HCT116 (cell line): ENCODE data around the gene MBOAT1. TPM values are rescaled to one million over a fixed set of nuclear protein-coding genes. Genes with fewer than 3 reads are reported as not detected.
A peak's percentile ranks its signal among the peaks of the same experiment; 100 is the strongest.

Experiments used
- ATAC-seq: fragments of 200-7000 bp; cut with Tn5 transposase; 2 replicates; pipeline ENCODE4 v1.9.1; 2020; ENCODE audit warnings: mild to moderate bottlenecking, moderate library complexity
- BruUV-seq: library from RNA; stranded (reverse); fragments of 400-500 nt; replicated peaks from 2 replicates; lab custom pipeline; 2021; lab: Mats Ljungman, UMichigan
- CTCF ChIA-PET: fragments of 300-600 bp; sonication (Branson Sonifier 250); formaldehyde crosslinking; loops from one replicate; lab custom pipeline; 2021; ENCODE audit warnings: antibody characterized with exemption; lab: Charles Lee
- POLR2A ChIA-PET: fragments of 300-600, 350-600 bp; sonication (Branson Sonifier 250); formaldehyde crosslinking; loops from one replicate; lab custom pipeline; 2021; ENCODE audit warnings: antibody characterized with exemption; lab: Charles Lee
- RAD21 ChIA-PET, 2 experiments: fragments of 300-600 bp; sonication (Branson Sonifier 250); formaldehyde crosslinking; loops; one replicate each; lab custom pipeline; 2023; ENCODE audit warnings: low total read pairs in 2 of 2; ENCODE audit not compliant: uncharacterized antibody in 2 of 2, unreplicated experiment in 2 of 2, low non-redundant PET in 1 of 2; lab: Charles Lee
- DNase-seq: peaks from one replicate; pipeline ENCODE4 v3.0.0-alpha.2; 2010; ENCODE audit warnings: low read depth, low spot score
- H2AFZ ChIP-seq: fragments of 200-600 bp; shearing (Covaris generic), sonication (generic); 2 replicates; pipeline ENCODE4 v1.6.1; 2017; ENCODE audit warnings: low read depth, mixed run types, mixed read lengths, antibody characterized with exemption, low read length; ENCODE audit not compliant: poor library complexity, severe bottlenecking
- H3K27ac ChIP-seq: 2 replicates; pipeline ENCODE4 v1.5.1; 2012; ENCODE audit warnings: low read depth, low read length
- H3K27me3 ChIP-seq: fragments of 200-600 bp; sonication (generic); 2 replicates; pipeline ENCODE4 v1.6.1; 2016; ENCODE audit warnings: mixed run types, low read length, mixed read lengths; ENCODE audit not compliant: insufficient read depth
- H3K36me3 ChIP-seq, 2 experiments: fragments of 200-500 bp in 1 of 2; fragments of 200-600 bp in 1 of 2; sonication (Bioruptor generic) in 1 of 2; sonication (generic) in 1 of 2; 2 replicates each; pipeline versions ENCODE4 v1.5.1 to v1.6.1; 2014 to 2016; ENCODE audit warnings: low read length in 2 of 2, inconsistent platforms in 1 of 2, mixed read lengths in 1 of 2, mixed run types in 1 of 2; ENCODE audit not compliant: insufficient read depth in 2 of 2, control insufficient read depth in 1 of 2
- H3K4me1 ChIP-seq, 2 experiments: fragments of 200-600 bp in 1 of 2; sonication (generic) in 1 of 2; 2 replicates each; pipeline versions ENCODE4 v1.5.1 to v1.6.1; 2012 to 2017; ENCODE audit warnings: low read length in 2 of 2, inconsistent platforms in 1 of 2, mild to moderate bottlenecking in 1 of 2, mixed read lengths in 1 of 2, mixed run types in 1 of 2, moderate library complexity in 1 of 2; ENCODE audit not compliant: insufficient read depth in 2 of 2, control insufficient read depth in 1 of 2
- H3K4me2 ChIP-seq: fragments of 200-600 bp; sonication (generic); 2 replicates; pipeline ENCODE4 v1.6.1; 2017; ENCODE audit warnings: mixed run types, low read length, mixed read lengths
- H3K4me3 ChIP-seq, 2 experiments: fragments of 200-600 bp in 1 of 2; sonication (generic) in 1 of 2; replicated peaks in 1 of 2; 2 replicates each; pipeline ENCODE4 v1.5.1; 2011 to 2016; ENCODE audit warnings: low read length in 2 of 2, control low read depth in 1 of 2, low read depth in 1 of 2, mild to moderate bottlenecking in 1 of 2, mixed read lengths in 1 of 2, mixed run types in 1 of 2
- H3K79me2 ChIP-seq: fragments of 200-600 bp; sonication (generic); 2 replicates; pipeline ENCODE4 v1.6.1; 2017; ENCODE audit warnings: mild to moderate bottlenecking, mixed run types, low read length, moderate library complexity, mixed read lengths; ENCODE audit not compliant: insufficient read depth
- H3K9ac ChIP-seq: fragments of 200-600 bp; sonication (generic); 2 replicates; pipeline ENCODE4 v1.6.1; 2016; ENCODE audit warnings: low read length, mixed read lengths
- H3K9me2 ChIP-seq: fragments of 200-600 bp; sonication (generic), shearing (Covaris generic); 2 replicates; pipeline ENCODE4 v1.6.1; 2017; ENCODE audit warnings: mixed run types, mild to moderate bottlenecking, moderate library complexity; ENCODE audit not compliant: insufficient read depth
- H3K9me3 ChIP-seq, 2 experiments: fragments of 200-500 bp in 1 of 2; fragments of 200-600 bp in 1 of 2; sonication (Bioruptor generic) in 1 of 2; sonication (generic) in 1 of 2; 2 replicates each; pipeline ENCODE4 v1.6.1; 2014 to 2017; ENCODE audit warnings: low read length in 2 of 2, mixed read lengths in 2 of 2, inconsistent platforms in 1 of 2, low read depth in 1 of 2, mild to moderate bottlenecking in 1 of 2, mixed run types in 1 of 2, moderate library complexity in 1 of 2; ENCODE audit not compliant: control insufficient read depth in 1 of 2, insufficient read depth in 1 of 2
- H4K20me1 ChIP-seq: fragments of 200-600 bp; sonication (generic), shearing (Covaris generic); 2 replicates; pipeline ENCODE4 v1.6.1; 2017; ENCODE audit warnings: mixed run types, mild to moderate bottlenecking, moderate library complexity; ENCODE audit not compliant: insufficient read depth
- CEBPB ChIP-seq: IDR thresholded peaks from 2 replicates; pipeline ENCODE4 v1.6.1; 2012; ENCODE audit warnings: low read depth
- ELF1 ChIP-seq: IDR thresholded peaks from 2 replicates; pipeline ENCODE4 v1.6.1; 2012; ENCODE audit warnings: low read depth, borderline replicate concordance
- FOSL1 ChIP-seq: IDR thresholded peaks from 2 replicates; pipeline ENCODE4 v1.6.1; 2012; ENCODE audit warnings: low read depth
- POLR2A ChIP-seq: IDR thresholded peaks from 2 replicates; pipeline ENCODE4 v1.7.0; 2011; ENCODE audit warnings: borderline replicate concordance; ENCODE audit not compliant: insufficient read depth, insufficient read length; ENCODE audit errors: extremely low read depth
- POLR2AphosphoS5 ChIP-seq: IDR thresholded peaks from 2 replicates; pipeline ENCODE4 v1.6.1; 2011; ENCODE audit warnings: mild to moderate bottlenecking, low read depth, low read length, moderate library complexity
- RAD21 ChIP-seq: IDR thresholded peaks from 2 replicates; pipeline ENCODE4 v1.6.1; 2012; ENCODE audit warnings: low read depth, mild to moderate bottlenecking
- SIN3A ChIP-seq: IDR thresholded peaks from 2 replicates; pipeline ENCODE4 v1.6.1; 2012; ENCODE audit warnings: low read depth
- SP1 ChIP-seq: IDR thresholded peaks from 2 replicates; pipeline ENCODE4 v1.6.1; 2012; ENCODE audit warnings: low read depth
- SRF ChIP-seq: IDR thresholded peaks from 2 replicates; pipeline ENCODE4 v1.6.1; 2012; ENCODE audit warnings: low read depth
- ZNF274 ChIP-seq: fragments of 200-500 bp; sonication (Bioruptor generic); IDR thresholded peaks from 2 replicates; pipeline ENCODE4 v1.6.1; 2014; ENCODE audit warnings: mild to moderate bottlenecking, low read depth, low read length, inconsistent platforms
- intact Hi-C: fragments of 100-400 bp; cut with micrococcal nuclease; formaldehyde crosslinking; loops from 2 replicates; pipeline ENCODE4 v1.10.0; 2022
- total RNA-seq: library from RNA; stranded (reverse); gene quantifications from one replicate; pipeline ENCODE4 v1.2.1, GENCODE V29; 2021; ENCODE audit not compliant: unreplicated experiment
- TF ChIP-seq, protein P1 (sequence below): IDR thresholded peaks from 2 replicates; pipeline ENCODE4 v1.6.1; 2011; ENCODE audit warnings: mild to moderate bottlenecking, low read length, moderate library complexity; ENCODE audit not compliant: insufficient replicate concordance; ENCODE audit errors: extremely low read depth

The MBOAT1 gene
- total RNA-seq, 1 experiment from 2014 or later: 11.7 TPM

- H3K9me3 ChIP-seq: no peaks in the 10 kb centered on the region
- no peaks in the 10 kb centered on the region for H3K79me2 ChIP-seq
- H3K4me3 ChIP-seq: no peak overlapping the region
- H2AFZ ChIP-seq: peak overlapping the region; percentile 71
- H3K9me2 ChIP-seq: no peaks in the 10 kb centered on the region
- H3K27me3 ChIP-seq: no peaks in the 10 kb centered on the region
- DNase-seq (no peak), ATAC-seq (0 out of 2 replicates have a peak, but pooled peaks have one; percentile 31)
- H3K4me1 ChIP-seq: peaks cover 9 to 25% of the 10 kb centered on the region in 2 experiments; a peak in 3 of 4 replicates
- intact Hi-C loops: no loop called here
- ChIA-PET CTCF (no interaction called here), RAD21 (no interaction called here), POLR2A (no interaction called here)
- H3K27ac ChIP-seq: no peak overlapping the region
- no peaks in the 10 kb centered on the region for H3K36me3 ChIP-seq
- TF ChIP-seq SRF (no peak), POLR2A (no peak), FOSL1 (no peak), POLR2AphosphoS5 (no peak), CEBPB (no peak), SP1 (no peak), ZNF274 (no peak), SIN3A (no peak), ELF1 (no peak), RAD21 (no peak)
- TF ChIP-seq, protein P1, sequence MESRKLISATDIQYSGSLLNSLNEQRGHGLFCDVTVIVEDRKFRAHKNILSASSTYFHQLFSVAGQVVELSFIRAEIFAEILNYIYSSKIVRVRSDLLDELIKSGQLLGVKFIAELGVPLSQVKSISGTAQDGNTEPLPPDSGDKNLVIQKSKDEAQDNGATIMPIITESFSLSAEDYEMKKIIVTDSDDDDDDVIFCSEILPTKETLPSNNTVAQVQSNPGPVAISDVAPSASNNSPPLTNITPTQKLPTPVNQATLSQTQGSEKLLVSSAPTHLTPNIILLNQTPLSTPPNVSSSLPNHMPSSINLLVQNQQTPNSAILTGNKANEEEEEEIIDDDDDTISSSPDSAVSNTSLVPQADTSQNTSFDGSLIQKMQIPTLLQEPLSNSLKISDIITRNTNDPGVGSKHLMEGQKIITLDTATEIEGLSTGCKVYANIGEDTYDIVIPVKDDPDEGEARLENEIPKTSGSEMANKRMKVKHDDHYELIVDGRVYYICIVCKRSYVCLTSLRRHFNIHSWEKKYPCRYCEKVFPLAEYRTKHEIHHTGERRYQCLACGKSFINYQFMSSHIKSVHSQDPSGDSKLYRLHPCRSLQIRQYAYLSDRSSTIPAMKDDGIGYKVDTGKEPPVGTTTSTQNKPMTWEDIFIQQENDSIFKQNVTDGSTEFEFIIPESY: no peak
- H3K9ac ChIP-seq: no peak overlapping the region
- peak overlapping the region; percentile 55 for H3K4me2 ChIP-seq
- BruUV-seq: no TSS peak
- no peaks in the 10 kb centered on the region for H4K20me1 ChIP-seq
Measured at GRCh38 chr6:20237677-20238460, 25.6 kb upstream of the MBOAT1 start.
